ENCODE measurements around the gene NT5C3B.
A peak's percentile ranks its signal among the peaks of the same experiment; 100 is the strongest.
"Not testable (repeated sequence)": the region's sequence is repeated elsewhere in the genome, so short reads cannot be mapped to it uniquely, and the experiment has no call there.

The NT5C3B gene

DNA sequence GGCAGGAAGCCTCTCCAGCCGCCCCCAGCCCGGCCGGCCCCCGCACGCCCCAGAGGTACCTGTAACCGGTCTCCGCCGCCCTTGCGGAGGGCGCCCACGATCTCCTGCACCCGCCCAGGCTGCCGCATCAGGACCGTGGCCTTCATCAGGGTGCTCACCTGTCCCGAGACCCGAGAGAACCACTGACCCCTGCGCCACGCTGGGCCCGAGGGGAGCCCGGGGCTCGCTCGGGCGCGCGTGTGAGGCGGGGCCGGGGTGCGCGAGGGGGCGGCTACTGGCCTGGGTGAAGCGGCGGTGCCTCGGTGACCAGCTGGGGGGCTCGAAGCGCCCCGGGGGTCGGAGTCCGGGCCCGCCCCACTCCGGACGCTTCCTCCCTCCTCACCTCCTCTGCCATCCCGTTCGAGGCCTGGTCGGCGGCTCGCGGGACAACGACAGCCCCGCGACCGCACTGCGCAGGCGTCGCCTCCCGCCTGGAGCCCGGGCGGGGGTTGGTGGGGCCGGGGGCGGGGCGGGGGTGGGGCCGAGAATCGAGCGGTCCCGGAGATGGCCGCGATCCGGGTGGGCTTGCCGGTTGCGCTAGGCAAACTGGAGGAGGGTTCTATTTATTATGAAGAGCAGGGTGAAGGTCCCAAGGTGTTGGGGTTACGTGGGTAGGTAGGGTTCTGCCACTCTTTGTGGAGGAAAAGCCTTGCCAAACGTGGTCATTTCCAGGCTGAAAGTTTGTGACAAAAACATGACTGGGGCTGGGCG, at the start of gene NT5C3B:
Gene NT5C3B (minus strand): TSS at position 433 of the 750 bp plus-strand sequence. CDS start 39 bp downstream, at position 394.
- DNase-seq: peak in 47 of 56 donors; percentile 13 to 77 (median 44)

DNA sequence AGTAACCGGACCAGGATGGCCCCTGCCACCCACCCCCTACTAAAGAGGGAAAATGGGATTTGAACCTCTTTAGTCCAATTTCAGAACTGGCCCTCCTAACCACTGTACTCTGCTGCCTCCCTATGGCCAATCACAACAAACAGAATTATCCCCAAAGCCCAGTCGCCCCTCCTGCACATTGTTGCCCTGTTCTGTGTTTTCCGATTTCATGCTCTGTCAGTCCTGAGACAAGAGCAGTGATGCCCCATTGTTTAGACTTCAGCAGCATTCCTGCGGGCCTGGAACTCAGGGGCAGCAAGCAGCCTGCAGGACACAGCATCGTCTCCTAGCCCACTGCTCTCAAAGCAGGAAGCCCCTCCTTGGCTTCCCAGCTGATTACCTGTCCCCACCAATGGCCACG, 49.7 kb upstream of the NT5C3B start:
- DNase-seq: no peak

DNA sequence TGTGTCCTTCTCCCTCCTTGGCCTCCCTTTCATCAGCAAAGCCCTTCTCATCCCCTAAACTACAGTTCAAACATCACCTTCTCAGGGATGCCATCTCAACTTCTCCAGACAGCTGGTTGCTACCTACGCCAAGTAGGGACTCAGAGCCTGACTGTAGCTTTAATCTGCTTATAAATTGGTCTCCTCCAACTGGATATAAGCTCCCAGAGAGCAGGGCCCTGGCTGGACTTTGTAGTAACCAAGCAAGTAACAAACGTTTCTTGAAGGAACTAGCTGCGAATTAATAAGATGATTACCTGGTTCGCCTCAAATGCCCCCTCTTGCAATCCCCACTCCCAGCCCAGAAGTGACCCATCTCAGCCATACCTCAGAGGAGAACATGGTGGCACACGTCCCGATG, 46.7 kb upstream of the NT5C3B start:
- no peak for DNase-seq

DNA sequence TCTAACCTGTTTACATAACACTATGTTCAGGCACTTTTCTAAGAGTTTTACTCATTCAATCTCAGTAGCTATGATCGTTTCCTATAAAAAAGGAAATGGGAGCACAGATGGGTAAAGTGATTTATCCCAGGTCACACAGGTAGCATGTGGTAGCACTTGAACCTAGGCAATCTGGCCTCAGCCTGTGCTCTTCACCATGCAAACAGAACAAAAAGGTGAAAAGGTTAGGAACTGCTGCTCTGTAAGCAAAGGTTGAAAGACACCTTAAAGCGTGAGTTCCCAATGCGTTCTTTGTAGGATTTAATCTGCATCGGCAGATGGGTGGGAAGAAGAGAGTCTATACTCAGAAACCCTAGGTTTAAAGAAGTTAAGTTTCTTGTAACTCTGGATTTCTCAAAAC, 44.1 kb upstream of the NT5C3B start:
- DNase-seq: no peak

DNA sequence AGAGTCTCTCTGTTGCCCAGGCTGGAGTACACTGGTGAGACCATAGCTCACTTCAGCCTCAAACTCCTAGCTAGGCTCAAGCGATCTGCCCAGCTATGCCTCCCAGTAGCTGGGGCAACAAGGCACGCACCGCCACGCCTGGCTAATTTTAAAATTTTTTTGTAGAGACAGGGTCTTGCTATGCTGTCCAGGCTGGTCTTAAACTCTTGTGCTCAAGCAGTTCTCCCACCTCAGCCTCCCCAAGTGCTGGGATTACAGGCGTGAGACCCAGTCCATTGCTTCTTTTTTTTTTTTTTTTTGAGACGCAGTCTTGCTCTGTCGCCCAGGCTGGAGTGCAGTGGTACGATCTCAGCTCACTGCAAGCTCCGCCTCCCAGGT, 38.2 kb upstream of the NT5C3B start:
- not testable (repeated sequence) for DNase-seq

DNA sequence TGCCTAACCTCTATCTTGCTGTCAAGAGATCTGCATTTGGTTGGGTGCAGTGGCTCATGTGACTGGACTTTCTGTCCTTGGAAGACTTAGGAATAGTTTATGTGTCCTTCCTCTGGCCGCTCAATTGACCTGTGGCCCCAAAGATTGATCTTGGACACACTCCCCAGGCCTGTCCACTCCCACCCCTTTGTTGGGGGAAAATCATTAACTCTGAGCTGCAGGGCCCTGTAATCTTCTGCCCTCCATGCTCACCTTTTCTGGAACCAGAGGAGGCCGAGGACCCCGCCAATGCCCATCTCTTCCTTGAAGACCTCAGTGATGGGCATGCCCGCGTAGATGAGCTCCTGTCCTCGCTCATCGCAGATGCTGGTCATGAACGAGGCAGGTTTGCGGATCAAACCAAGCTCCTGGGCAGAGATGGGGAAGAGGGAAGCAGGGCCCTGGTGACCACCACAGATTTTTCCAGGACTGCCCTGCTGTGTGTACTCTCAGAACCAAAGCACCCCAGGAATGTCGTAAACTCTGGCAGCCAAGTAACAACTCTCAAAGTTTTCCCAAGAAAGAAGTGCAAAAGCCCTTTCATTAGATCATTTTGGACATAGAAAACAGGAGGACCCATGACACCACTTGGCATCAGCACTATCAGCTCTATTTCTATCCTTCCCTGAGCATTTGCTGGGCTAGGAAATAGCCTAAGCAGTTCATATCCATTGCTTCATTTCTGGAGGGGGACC, 37.7 kb upstream of the NT5C3B start:
- no peak for DNase-seq

DNA sequence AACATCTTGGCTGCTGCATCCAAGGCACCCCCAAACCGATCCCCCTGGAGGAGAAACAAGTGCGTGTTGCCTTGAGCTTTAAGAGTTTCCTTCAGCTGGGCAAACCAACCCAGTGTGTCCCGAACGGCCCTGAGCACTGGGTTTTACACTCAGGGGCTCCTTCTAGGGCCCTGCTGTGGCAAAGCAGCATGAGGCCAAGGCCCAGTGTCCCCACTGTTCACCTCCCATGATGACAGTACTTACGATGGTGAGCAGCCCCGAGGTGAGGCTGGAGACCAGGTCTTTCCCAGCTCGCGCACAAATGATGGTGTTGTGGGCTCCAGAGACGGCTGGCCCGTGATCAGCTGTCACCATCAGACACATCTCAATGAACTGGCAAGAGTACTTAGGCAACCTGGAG, 35.8 kb upstream of the NT5C3B start:
- DNase-seq: no peak

DNA sequence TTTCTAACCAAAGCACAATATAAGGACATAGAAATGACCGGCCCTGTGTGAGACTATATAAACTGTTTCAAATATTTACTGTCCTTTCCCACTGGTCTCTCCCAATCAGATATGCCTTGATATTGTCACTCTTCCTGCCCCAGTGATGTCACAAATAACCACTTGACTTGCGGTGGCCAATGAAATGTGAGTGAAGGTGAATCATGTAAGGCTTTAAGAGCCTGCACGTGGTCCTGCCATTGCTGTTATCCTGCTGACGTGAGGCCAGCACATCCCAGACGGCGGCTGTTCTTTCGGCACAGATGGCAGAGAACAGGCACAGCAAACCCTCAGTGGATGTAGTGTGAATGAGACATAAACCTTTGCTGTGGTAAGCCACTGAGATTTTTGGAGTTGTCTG, 34.6 kb upstream of the NT5C3B start:
- no peak for DNase-seq

DNA sequence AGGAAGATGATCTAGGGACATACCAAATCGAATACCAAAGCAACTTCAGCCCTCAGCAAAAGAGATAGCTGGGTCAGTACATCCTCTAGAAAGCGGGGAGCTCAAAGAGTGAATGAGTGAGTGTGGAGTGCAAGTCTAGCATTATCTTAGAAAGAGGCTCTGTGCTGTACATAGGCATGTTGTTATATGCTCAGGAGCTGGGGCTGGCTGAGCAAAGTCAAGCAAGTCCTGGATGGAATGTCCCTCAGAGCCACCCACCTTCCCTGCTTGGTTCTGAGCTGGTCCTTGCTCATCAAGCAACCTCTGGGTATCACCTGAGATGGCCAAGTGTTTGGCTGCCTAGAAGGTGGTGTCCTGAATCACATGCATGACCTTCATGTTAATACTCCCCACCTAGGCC, 34.1 kb upstream of the NT5C3B start:
- DNase-seq: no peak

DNA sequence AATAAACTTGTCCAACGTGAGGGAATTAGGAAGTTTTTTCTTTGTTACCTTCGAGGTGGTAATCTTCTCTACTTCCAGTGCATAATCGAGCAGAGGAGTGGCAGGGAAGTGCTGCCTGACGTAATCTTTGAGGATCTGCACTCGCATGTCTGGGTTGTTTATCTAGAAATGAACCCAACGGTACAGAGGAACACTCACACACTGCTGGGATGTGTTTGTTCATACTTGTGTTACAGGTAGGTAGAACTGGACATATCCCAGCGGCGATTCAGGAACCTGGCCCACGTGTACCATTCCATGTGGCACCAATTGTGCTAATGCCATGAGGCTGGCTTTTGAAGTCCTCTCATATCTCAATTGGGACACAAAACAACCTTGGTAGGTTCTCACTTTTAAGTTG, 33.4 kb upstream of the NT5C3B start:
- no peak for DNase-seq

DNA sequence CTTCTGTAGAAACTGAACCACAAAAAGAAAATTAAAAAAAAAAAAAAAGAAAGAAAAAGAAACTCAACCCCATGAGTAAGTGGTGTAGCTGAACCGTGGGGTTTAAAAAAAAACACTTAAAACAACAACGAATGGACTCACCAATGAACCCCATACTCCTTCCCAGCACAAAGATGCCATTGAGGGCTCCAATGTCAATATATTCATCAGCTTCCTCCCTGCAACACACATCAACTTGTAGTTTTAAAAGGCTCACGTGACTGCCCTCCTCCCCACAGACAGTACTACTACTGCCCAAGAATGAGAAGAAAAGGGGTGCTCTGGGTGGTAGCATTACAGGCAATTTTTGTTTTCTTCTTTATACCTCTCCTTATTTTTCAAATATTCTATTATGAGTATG, 32.5 kb upstream of the NT5C3B start:
- no peak for DNase-seq

DNA sequence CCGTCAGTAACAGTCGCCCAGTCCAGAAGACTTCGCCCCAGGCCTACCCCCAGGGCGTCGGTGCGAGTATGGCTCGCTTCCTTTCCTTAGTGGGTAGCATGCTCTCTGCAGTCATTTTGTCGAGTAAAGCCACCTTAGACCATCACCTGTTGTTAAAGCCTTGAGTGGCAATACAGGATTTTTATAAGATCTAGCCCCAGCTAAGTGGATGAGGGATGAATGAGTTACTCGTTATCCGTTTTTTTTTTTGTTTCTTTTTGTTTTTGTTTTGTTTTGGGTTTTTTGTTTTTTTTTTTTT, 29.5 kb upstream of the NT5C3B start:
- DNase-seq: no peak

DNA sequence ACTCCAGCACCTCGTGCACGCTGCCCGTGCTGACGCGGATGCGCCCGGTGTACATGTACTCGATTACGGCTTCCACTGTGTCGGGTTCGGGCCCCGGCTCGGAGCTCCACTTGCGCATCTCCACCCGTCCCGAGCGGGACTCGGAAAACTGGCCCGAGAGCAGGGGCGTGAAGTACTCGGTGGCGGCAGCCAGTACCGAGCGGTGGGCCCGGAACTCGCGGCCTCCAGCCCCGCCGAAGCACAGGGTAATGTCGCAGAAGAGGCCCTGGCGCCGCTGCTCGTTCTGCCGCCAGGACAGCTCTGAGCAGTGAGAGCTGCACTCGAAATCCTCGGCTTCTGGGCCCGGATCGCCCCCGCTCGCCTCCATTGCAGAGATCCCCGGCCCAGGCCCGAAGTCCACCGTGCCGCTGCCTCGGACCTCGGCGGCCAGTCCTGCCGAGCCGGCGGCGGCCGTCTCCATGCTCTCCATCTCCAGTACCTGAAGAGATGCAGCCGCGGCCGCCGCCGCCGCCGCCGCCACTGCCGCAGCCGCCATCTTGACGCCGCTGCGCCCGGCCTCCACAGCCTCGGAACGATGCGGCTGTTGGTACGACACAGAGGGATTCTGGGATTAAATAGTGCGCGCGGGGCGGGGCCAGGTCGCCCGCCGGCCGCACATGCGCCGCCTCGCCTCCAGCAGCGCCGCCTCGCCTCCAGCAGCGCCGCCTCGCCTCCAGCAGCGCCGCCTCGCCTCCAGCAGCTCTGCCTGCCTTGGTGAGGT, 29.0 kb upstream of the NT5C3B start, which contains the start of gene KLHL11:
Gene KLHL11 (minus strand): TSS at position 588 of the 760 bp plus-strand sequence. CDS start 53 bp downstream, at position 535.
- DNase-seq: peak in 55 of 56 donors; percentile 49 to 94 (median 83)

DNA sequence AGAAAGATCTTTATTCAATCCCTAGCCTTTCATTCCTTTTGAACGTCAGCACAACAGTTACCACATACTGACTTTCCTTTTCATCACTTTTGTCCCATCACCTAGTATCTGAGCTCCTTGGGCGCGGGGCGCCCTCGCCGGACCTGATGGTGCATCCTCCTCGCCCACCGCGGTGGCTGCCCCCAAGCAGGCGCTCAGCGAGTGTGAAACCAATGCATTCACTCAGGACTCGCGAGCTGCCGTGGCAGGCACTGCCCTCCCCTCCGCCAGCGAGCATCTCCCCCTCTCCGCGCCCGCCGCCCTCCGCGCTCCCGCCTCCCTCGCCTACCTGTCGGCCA, 28.4 kb upstream of the NT5C3B start:
- DNase-seq: peak in 5 of 56 donors; percentile 30 to 66 (median 44)

DNA sequence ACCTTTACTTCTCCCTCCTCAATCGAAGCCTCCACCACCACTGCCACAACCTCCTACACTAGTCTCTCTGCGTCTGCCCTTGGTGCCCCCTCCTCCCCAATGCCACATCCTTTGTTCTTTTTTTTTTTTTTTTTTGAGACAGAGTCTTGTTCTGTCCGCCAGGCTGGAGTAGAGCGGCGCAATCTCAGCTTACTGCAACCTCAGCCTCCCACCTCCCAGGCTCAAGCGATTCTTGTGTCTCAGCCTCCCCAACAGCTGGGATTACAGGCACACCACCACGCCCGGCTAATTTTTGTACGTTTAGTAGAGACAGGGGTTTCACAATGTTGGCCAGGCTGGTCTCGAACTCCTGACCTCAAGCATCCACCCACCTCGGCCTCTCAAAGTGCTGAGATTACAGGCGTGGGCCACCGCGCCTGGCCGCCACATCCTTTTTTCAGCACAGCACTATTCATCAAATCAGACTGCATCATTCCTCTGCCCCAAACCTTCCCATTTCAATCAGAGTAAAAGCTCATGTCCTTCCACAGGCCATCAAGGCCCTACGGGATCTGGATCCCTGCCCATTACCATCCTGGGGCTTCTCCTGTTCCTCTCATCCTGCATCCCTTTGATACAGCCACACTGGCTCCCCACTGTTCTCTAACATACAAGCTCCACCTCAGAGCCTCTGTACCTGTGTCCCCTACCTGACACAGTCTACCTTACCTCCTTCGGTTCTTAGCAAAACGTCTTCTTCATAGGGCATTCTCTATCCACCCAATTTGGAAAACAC, 27.2 kb upstream of the NT5C3B start:
- no peak for DNase-seq

DNA sequence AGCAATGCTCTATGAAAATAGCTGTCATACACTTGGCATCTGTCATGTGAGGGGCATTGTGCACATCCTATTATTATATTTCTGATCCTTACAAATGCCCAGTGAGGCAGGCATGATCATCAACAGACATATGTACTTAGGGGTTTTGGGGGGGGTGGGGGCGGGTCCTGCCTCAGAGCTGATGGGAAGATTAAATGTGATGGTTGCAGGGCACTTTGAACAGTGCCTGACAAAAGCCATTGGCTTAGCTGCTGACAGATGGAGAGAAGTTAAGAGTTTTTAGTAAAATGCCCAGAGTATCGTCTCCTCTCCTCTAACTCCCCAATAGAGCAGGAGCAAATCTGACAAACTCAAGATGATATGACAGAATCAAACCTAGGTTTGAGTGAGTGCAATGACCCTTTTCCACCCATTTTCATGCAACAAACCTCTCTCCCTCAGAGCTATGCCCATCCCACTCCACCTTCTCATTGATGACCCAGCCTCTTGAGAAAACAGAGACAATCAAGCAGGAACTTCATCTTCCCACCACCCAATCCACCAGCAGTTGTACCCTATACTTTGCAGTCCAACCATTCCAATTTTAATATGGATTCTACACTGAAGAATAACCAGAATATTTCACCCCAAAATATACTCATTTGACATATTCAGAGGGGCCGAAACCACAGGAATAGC, 24.4 kb upstream of the NT5C3B start:
- DNase-seq: no peak

DNA sequence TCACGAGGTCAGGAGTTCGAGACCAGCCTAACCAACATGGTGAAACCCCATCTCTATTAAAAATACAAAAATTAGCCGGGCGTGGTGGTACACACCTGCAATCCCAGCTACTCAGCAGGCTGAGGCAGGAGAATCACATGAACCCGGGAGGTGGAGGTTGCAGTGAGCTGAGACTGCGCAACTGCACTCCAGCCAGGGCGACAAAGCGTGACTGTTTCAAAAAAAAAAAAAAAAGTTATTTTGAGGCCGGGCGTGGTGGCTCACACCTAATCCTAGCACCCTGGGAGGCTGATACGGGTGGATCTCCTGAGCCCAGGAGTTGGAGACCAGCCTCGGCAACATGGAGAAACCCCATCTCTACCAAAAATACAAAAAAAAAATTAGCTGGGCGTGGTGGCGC, 15.3 kb upstream of the NT5C3B start:
- not testable (repeated sequence) for DNase-seq

DNA sequence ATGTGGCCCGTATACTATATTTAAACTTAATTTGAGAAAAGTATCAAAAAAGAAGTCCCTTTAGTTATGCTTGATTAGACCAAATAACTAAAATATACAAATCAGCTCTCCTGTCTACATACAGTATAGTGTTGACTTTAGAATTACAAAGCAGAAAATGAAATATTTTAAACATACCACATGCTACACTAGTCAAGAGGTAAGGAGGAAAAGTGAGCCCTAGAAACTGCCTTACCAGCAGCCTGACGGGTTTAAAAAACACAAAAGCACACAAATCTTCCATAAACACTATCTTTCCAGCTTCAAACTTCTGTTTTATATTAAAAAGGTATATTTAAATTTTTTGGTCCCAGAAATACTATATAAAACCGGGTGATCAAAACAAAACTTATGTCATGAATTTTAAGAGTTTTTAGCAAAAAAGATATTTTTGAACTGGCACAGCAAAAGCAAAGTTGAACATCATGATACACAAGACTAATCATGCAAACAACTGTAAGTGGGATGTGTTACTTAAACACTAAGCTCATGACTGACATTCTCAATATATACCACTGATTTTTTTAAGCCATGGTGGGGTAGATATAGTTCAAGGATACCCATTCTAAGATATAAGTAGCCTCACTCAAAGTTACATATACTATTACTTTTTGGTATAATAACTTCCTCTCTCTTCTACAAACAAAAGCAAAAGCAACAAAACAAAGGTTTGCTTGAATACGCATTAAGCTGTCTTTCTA, 13.4 kb upstream of the NT5C3B start:
- no peak for DNase-seq

DNA sequence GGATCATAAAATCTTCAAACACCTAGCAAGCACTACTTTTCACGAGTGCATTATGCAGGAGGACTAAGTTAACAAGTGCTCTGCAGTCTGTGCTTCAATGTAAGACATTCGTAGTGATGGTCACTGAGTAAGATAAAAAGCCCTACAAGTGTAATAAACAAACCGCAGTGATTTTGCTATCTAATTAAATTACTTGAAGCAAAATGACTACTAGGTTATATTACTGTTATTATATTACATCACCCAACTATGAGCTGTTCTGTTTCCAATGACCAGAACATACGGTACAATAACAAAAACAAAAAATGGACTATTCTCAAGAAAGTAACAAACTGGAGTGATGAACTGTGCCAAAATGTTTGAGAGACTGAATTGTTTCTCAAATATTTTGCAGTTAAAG, 12.8 kb upstream of the NT5C3B start:
- no peak for DNase-seq

DNA sequence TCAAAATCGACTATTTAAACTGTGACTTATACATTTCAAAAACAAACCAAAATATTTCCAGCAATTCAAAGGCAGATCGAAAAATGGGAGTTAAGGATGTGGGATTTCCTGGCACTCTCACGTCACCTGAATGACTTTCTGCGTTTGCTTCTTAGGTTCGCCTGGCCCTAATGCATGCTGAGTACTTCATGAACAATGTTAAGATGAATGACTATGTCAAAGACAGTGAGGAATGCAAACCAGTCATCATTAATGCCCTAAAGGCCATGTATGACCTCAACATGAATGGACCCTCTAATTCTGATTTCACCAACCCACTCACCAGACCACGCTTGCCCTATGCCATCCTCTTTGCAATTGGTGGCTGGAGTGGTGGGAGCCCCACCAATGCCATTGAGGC, 8.9 kb upstream of the NT5C3B start:
- DNase-seq: no peak
